K562 (cell line): ENCODE measurements around the gene DDOST. TPM values are rescaled to one million over a fixed set of nuclear protein-coding genes. Genes with fewer than 3 reads are reported as not detected.

Source experiments
- ATAC-seq: fragments of 200-7000 bp; cut with Tn5 transposase; 3 replicates; pipeline ENCODE4 v1.9.1; 2020; ENCODE audit warnings: moderate library complexity
- BruUV-seq: library from RNA; stranded (reverse); fragments of 400-500 nt; replicated peaks from 2 replicates; lab custom pipeline; 2021; lab: Mats Ljungman, UMichigan
- CTCF ChIA-PET: fragments of 300-600 bp; formaldehyde crosslinking; extraction: SDS; loops from one replicate; lab custom pipeline; 2021; ENCODE audit warnings: low intra/inter-chr PET ratio; lab: Yijun Ruan, JAX
- POLR2A ChIA-PET: fragments of 300-600, 350-650 bp; sonication (Branson Sonifier 250); formaldehyde crosslinking; extraction: SDS; loops from one replicate; lab custom pipeline; 2021; ENCODE audit warnings: antibody characterized with exemption, inconsistent platforms; lab: Yijun Ruan, JAX
- DNase-seq, 4 experiments: peaks; one replicate each; pipeline versions ENCODE4 v3.0.0 to v3.0.0-alpha.2; 2011 to 2018; ENCODE audit warnings: low spot score in 3 of 4, mixed read lengths in 3 of 4; ENCODE audit errors: extremely low read depth in 1 of 4
- FAIRE-seq: peaks from 2 replicates; lab custom pipeline; 2011; peaks lifted over from hg19 to GRCh38; lab: Jason Lieb, UNC
- H2AFZ ChIP-seq: 2 replicates; pipeline ENCODE4 v1.6.0; 2011; ENCODE audit warnings: low read depth, low read length, control low read depth, inconsistent platforms
- H3K27ac ChIP-seq: fragments of 200-600 bp; 3 replicates; pipeline ENCODE4 v1.8.0; 2011; ENCODE audit warnings: low read depth, mild to moderate bottlenecking, control low read depth, inconsistent platforms, low read length, moderate library complexity, mixed read lengths; ENCODE audit errors: extremely low read depth
- H3K27me3 ChIP-seq, 2 experiments: fragments of 300-600 bp in 1 of 2; 2 replicates in 1 of 2; 3 replicates in 1 of 2; pipeline versions ENCODE4 v1.6.0 to v1.8.0; 2011; ENCODE audit warnings: inconsistent platforms in 2 of 2, low read length in 2 of 2, mild to moderate bottlenecking in 1 of 2, mixed read lengths in 1 of 2, moderate library complexity in 1 of 2; ENCODE audit not compliant: control insufficient read depth in 2 of 2, insufficient read depth in 2 of 2
- H3K36me3 ChIP-seq: fragments of 300-600 bp; 3 replicates; pipeline ENCODE4 v1.8.0; 2011; ENCODE audit warnings: mild to moderate bottlenecking, low read length, inconsistent platforms; ENCODE audit not compliant: control insufficient read depth, insufficient read depth
- H3K4me1 ChIP-seq, 2 experiments: fragments of 200-600 bp in 1 of 2; replicated peaks in 1 of 2; 2 replicates in 1 of 2; 3 replicates in 1 of 2; pipeline versions ENCODE4 v1.5.1 to v1.8.0; 2011; ENCODE audit warnings: inconsistent platforms in 2 of 2, low read length in 2 of 2, mild to moderate bottlenecking in 1 of 2, mixed read lengths in 1 of 2, moderate library complexity in 1 of 2; ENCODE audit not compliant: control insufficient read depth in 2 of 2, insufficient read depth in 2 of 2
- H3K4me2 ChIP-seq: 2 replicates; pipeline ENCODE4 v1.6.1; 2011; ENCODE audit warnings: low read length, control low read depth, inconsistent platforms, mixed read lengths; ENCODE audit not compliant: insufficient read depth
- H3K4me3 ChIP-seq: fragments of 200-600 bp; sonication (generic), shearing (Covaris generic); 2 replicates; pipeline ENCODE4 v1.5.1; 2016; ENCODE audit warnings: control low read depth, inconsistent platforms
- H3K79me2 ChIP-seq: fragments of 200-600 bp; 3 replicates; pipeline ENCODE4 v1.8.0; 2011; ENCODE audit warnings: low read length, inconsistent platforms; ENCODE audit not compliant: control insufficient read depth, insufficient read depth
- H3K9ac ChIP-seq, 2 experiments: 2 replicates each; pipeline versions ENCODE4 v1.6.0 to v1.6.1; 2011; ENCODE audit warnings: low read depth in 2 of 2, low read length in 2 of 2, control low read depth in 1 of 2, inconsistent platforms in 1 of 2, mild to moderate bottlenecking in 1 of 2, mixed read lengths in 1 of 2; ENCODE audit not compliant: insufficient read depth in 1 of 2
- H3K9me1 ChIP-seq: one replicate; pipeline ENCODE4 v1.6.0; 2011; ENCODE audit warnings: inconsistent platforms, mild to moderate bottlenecking, low read length, moderate library complexity; ENCODE audit not compliant: control insufficient read depth, insufficient read depth
- H3K9me3 ChIP-seq: replicated peaks from 2 replicates; pipeline ENCODE4 v1.5.1; 2011; ENCODE audit warnings: low read depth, low read length, inconsistent platforms; ENCODE audit not compliant: control insufficient read depth, insufficient read depth
- H4K20me1 ChIP-seq: replicated peaks from 2 replicates; pipeline ENCODE4 v1.6.1; 2011; ENCODE audit warnings: low read length, inconsistent platforms, mixed read lengths; ENCODE audit not compliant: control insufficient read depth, insufficient read depth
- BMI1 ChIP-seq: fragments of 150-350 bp; IDR thresholded peaks from 2 replicates; pipeline ENCODE4 v1.6.1; 2014; ENCODE audit warnings: low read length
- GABPA ChIP-seq: fragments of 200-800 bp; sonication (Bioruptor generic); conservative IDR thresholded peaks from 2 replicates; pipeline ENCODE4 v1.6.1; 2016; ENCODE audit warnings: low read depth, missing genetic modification characterization, missing compliant biosample characterization
- PTRF ChIP-seq: fragments of 450-650 bp; IDR thresholded peaks from 2 replicates; pipeline ENCODE4 v1.6.1; 2016; ENCODE audit warnings: mild to moderate bottlenecking, missing genetic modification characterization, missing compliant biosample characterization
- PYGO2 ChIP-seq: fragments of 450-650 bp; IDR thresholded peaks from 2 replicates; pipeline ENCODE4 v1.6.1; 2016; ENCODE audit warnings: mild to moderate bottlenecking, missing genetic modification characterization, moderate library complexity, missing compliant biosample characterization
- TEAD1 ChIP-seq, 2 experiments: fragments of 450-650 bp in 1 of 2; sonication (generic) in 1 of 2; formaldehyde crosslinking; IDR thresholded peaks; 2 replicates each; pipeline versions ENCODE4 v1.4.0 to v1.8.0; 2020 to 2022; ENCODE audit warnings: mild to moderate bottlenecking in 2 of 2, missing genetic modification reagents in 1 of 2
- ZBTB7A ChIP-seq: IDR thresholded peaks from 2 replicates; pipeline ENCODE4 v1.6.1; 2011; ENCODE audit warnings: low read depth, mild to moderate bottlenecking, low read length, moderate library complexity, borderline replicate concordance; ENCODE audit not compliant: control insufficient read depth
- ZFP36 ChIP-seq: fragments of 150-350 bp; IDR thresholded peaks from 2 replicates; pipeline ENCODE4 v1.6.1; 2018; ENCODE audit warnings: low read length, low read depth; ENCODE audit not compliant: partially characterized antibody
- ZNF347 ChIP-seq: fragments of 450-650 bp; formaldehyde crosslinking; IDR thresholded peaks from 2 replicates; pipeline ENCODE4 v1.4.0; 2020; ENCODE audit warnings: low read depth, mild to moderate bottlenecking, moderate library complexity
- ZNF431 ChIP-seq: sonication (generic); formaldehyde crosslinking; IDR thresholded peaks from 2 replicates; pipeline ENCODE4 v1.8.0; 2022; ENCODE audit warnings: mild to moderate bottlenecking, missing genetic modification reagents
- ZNF445 ChIP-seq: fragments of 250-450 bp; sonication (Bioruptor Pico); IDR thresholded peaks from 2 replicates; pipeline ENCODE4 v1.4.0; 2020; ENCODE audit warnings: low read depth, mild to moderate bottlenecking, moderate library complexity
- ZNF644 ChIP-seq: fragments of 200-800 bp; sonication (Bioruptor generic); IDR thresholded peaks from 2 replicates; pipeline ENCODE4 v1.6.1; 2016; ENCODE audit warnings: low read depth, missing genetic modification characterization, missing compliant biosample characterization
- WGBS: fragments of 100-300 bp; shearing (Covaris generic); methylation state at CpG from one replicate; pipeline ENCODE4 v1.1.6; 2016; ENCODE audit warnings: low coverage, mixed read lengths; ENCODE audit not compliant: insufficient coverage; ENCODE audit errors: missing lambda C conversion rate; 5-methylcytosine and 5-hydroxymethylcytosine counted together
- in situ Hi-C: fragments of 300-500 bp; cut with MboI; formaldehyde crosslinking; loops from 4 replicates; pipeline ENCODE4 v1.15.0; 2018; ENCODE audit warnings: inconsistent platforms, mixed read lengths
- intact Hi-C: fragments of 100-400 bp; cut with micrococcal nuclease; formaldehyde crosslinking; loops from 2 replicates; pipeline ENCODE4 v1.14.2; 2022
- polyA plus RNA-seq, 8 experiments: library from polyadenylated mRNA; depleted of rRNA in 4 of 8; stranded (reverse) in 5 of 8; unstranded in 3 of 8; fragments of >200 nt; fragmentation: Nextera tagmentation in 2 of 8; fragmentation: Illumina TruSeq in 1 of 8; extraction: Ambion mirVana in 2 of 8; extraction: Trizol in 1 of 8; gene quantifications; 2 replicates each; pipeline versions ENCODE4 v1.2.1 to v1.2.3, GENCODE V29; 2011 to 2014; ENCODE audit warnings: inconsistent platforms in 1 of 8, missing spikeins in 1 of 8
- total RNA-seq, 7 experiments: library from RNA; depleted of rRNA in 6 of 7; stranded (reverse); fragments of >200 nt in 6 of 7; fragmentation: Illumina TruSeq in 2 of 7; extraction: Trizol in 2 of 7; gene quantifications; 2 replicates each; pipeline versions ENCODE4 v1.2.1 to v1.2.3, GENCODE V29; 2011 to 2021; ENCODE audit warnings: low replicate concordance in 1 of 7
- TF ChIP-seq, protein P1 (sequence below), 2 experiments: IDR thresholded peaks; 2 replicates each; pipeline ENCODE4 v1.6.1; 2012; ENCODE audit warnings: improper control_type of control experiment in 2 of 2, low read depth in 2 of 2, low read length in 2 of 2, borderline replicate concordance in 1 of 2
- TF ChIP-seq, protein P2 (sequence below): fragments of 150-350 bp; IDR thresholded peaks from 2 replicates; pipeline ENCODE4 v1.6.1; 2014; ENCODE audit warnings: low read depth, mild to moderate bottlenecking, low read length, borderline replicate concordance
- TF ChIP-seq, protein P3 (sequence below): sonication (generic); formaldehyde crosslinking; IDR thresholded peaks from 2 replicates; pipeline ENCODE4 v1.8.0; 2022; ENCODE audit warnings: mild to moderate bottlenecking, missing genetic modification reagents

The DDOST gene
- total and polyA plus RNA-seq, 9 of the 15 experiments (the other 6 are each of a cell fraction or from before 2014, with no cell fraction given): 173 to 306 (median 222) TPM

DNA sequence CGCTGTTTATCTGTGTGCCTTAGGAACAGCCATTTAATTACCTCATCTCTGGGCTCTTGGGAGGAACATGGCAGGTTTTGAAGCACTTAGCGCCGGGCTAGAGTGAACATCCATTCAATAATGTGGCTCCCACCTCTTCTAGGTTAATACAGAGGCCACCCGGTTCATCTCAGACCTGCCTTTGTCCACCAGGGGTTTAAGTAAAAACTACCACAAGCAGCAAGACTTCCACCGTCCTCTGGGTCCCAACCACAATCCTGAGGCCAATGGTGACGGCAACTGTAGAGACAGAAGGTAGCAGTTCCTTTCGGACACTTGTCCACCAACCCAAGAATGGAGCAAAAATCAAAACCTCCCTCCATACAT lies 924 bp upstream of the DDOST start:
- H2AFZ ChIP-seq: peak overlapping the region; percentile 89
- peak overlapping the region; percentile 96 for H3K4me2 ChIP-seq
- TF ChIP-seq PYGO2: no peak
- TF ChIP-seq TEAD1 (CRISPR knock-in tag; IDR thresholded peaks at IDR 0.05): 0 out of 4 replicates have a peak, but pooled peaks of 1 of the 2 experiments have one; percentile 19
- TF ChIP-seq BMI1: no peak
- TF ChIP-seq ZNF445: no peak
- TF ChIP-seq ZNF644 (tag): 0 out of 2 replicates have a peak, but pooled peaks have one; percentile 29
- no peak for TF ChIP-seq ZBTB7A
- no peak for TF ChIP-seq GABPA (tag)
- peak; percentile 6; the same call in 1 of the 2 replicates for TF ChIP-seq ZNF431 (CRISPR knock-in tag)
- no peak for TF ChIP-seq PTRF (tag)
- TF ChIP-seq, protein P1, sequence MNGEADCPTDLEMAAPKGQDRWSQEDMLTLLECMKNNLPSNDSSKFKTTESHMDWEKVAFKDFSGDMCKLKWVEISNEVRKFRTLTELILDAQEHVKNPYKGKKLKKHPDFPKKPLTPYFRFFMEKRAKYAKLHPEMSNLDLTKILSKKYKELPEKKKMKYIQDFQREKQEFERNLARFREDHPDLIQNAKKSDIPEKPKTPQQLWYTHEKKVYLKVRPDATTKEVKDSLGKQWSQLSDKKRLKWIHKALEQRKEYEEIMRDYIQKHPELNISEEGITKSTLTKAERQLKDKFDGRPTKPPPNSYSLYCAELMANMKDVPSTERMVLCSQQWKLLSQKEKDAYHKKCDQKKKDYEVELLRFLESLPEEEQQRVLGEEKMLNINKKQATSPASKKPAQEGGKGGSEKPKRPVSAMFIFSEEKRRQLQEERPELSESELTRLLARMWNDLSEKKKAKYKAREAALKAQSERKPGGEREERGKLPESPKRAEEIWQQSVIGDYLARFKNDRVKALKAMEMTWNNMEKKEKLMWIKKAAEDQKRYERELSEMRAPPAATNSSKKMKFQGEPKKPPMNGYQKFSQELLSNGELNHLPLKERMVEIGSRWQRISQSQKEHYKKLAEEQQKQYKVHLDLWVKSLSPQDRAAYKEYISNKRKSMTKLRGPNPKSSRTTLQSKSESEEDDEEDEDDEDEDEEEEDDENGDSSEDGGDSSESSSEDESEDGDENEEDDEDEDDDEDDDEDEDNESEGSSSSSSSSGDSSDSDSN (IDR thresholded peaks at IDR 0.05; ENCODE audit: borderline replicate concordance in 1 of 2, low read depth in 2 of 2, low read length in 2 of 2): 0 out of 4 replicates have a peak, but pooled peaks of 1 of the 2 experiments have one; percentile 10
- no peak for TF ChIP-seq ZFP36
- no peak for TF ChIP-seq ZNF347 (CRISPR knock-in tag)
- TF ChIP-seq, protein P2, sequence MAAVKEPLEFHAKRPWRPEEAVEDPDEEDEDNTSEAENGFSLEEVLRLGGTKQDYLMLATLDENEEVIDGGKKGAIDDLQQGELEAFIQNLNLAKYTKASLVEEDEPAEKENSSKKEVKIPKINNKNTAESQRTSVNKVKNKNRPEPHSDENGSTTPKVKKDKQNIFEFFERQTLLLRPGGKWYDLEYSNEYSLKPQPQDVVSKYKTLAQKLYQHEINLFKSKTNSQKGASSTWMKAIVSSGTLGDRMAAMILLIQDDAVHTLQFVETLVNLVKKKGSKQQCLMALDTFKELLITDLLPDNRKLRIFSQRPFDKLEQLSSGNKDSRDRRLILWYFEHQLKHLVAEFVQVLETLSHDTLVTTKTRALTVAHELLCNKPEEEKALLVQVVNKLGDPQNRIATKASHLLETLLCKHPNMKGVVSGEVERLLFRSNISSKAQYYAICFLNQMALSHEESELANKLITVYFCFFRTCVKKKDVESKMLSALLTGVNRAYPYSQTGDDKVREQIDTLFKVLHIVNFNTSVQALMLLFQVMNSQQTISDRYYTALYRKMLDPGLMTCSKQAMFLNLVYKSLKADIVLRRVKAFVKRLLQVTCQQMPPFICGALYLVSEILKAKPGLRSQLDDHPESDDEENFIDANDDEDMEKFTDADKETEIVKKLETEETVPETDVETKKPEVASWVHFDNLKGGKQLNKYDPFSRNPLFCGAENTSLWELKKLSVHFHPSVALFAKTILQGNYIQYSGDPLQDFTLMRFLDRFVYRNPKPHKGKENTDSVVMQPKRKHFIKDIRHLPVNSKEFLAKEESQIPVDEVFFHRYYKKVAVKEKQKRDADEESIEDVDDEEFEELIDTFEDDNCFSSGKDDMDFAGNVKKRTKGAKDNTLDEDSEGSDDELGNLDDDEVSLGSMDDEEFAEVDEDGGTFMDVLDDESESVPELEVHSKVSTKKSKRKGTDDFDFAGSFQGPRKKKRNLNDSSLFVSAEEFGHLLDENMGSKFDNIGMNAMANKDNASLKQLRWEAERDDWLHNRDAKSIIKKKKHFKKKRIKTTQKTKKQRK: no peak
- TF ChIP-seq, protein P3, sequence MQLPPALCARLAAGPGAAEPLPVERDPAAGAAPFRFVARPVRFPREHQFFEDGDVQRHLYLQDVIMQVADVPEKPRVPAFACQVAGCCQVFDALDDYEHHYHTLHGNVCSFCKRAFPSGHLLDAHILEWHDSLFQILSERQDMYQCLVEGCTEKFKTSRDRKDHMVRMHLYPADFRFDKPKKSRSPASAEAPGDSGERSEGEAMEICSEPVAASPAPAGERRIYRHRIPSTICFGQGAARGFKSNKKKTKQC (CRISPR knock-in tag): 0 out of 2 replicates have a peak, but pooled peaks have one; percentile 2
- H3K9me3 ChIP-seq: no peaks in the 10 kb centered on the region
- no TSS peak for BruUV-seq
- no peaks in the 10 kb centered on the region for H3K27me3 ChIP-seq
- ChIA-PET CTCF (no interaction called here), POLR2A (interaction anchor here (0.6 to 2.5 kb wide), 8 partner anchors 10 to 170 kb away, joined by 3 to 29 read pairs (median 4); no protein-coding TSS in a partner anchor)
- no peaks in the 10 kb centered on the region; the same call in 1 of the 2 replicates for H4K20me1 ChIP-seq
- no peaks in the 10 kb centered on the region for H3K9me1 ChIP-seq
- ATAC-seq (peak; percentile 2), DNase-seq (peak in 2 of 4 experiments; percentile 32 to 40), FAIRE-seq (peak; percentile 65)
- H3K27ac ChIP-seq: peak overlapping the region; percentile 80
- 36% methylated on average over 7 of the region's 7 CpGs for WGBS
- peak overlapping the region; percentile 84 to 93 for H3K9ac ChIP-seq
- H3K79me2 ChIP-seq: peaks cover 46% of the 10 kb centered on the region
- peak overlapping the region; percentile 84 for H3K4me3 ChIP-seq
- peaks cover 31% of the 10 kb centered on the region for H3K36me3 ChIP-seq
- in situ Hi-C loops (no loop called here), intact Hi-C loops (no loop called here)
- H3K4me1 ChIP-seq: peaks cover 15 to 29% of the 10 kb centered on the region in 2 experiments; a peak in 3 of 5 replicates
